ENCODE results near the gene TMCC3. TPM values are rescaled to one million over a fixed set of nuclear protein-coding genes. Genes with fewer than 3 reads are reported as not detected.
A peak's percentile ranks its signal among the peaks of the same experiment; 100 is the strongest.

The TMCC3 gene
- total RNA-seq, 1 donor from 2014 or later: 11.5 TPM

GRCh38 chr12:94684416-94685142 is 34.2 kb upstream of the TMCC3 start:
- Histone ChIP-seq H3K27me3 (no peaks in the 10 kb centered on the region), H3K4me1 (peaks cover 15% of the 10 kb centered on the region), H3K36me3 (no peaks in the 10 kb centered on the region), H3K4me3 (no peak overlapping the region), H3K27ac (no peak overlapping the region), H3K9me3 (no peaks in the 10 kb centered on the region)
- intact Hi-C loops (cut with DNase I): no loop called here
- DNase-seq (ENCODE audit: extremely low spot score in 2 of 2): no peak
- TF ChIP-seq POLR2AphosphoS5 (IDR thresholded peaks at IDR 0.05; ENCODE audit: insufficient read depth in 1 of 2, low read depth in 1 of 2) (no peak), POLR2A (IDR thresholded peaks at IDR 0.05) (no peak), CTCF (IDR thresholded peaks at IDR 0.05) (no peak)

- intact Hi-C loops (cut with DNase I): no loop called here
- Histone ChIP-seq H3K27ac (no peak overlapping the region), H3K4me3 (no peak overlapping the region), H3K36me3 (no peaks in the 10 kb centered on the region), H3K9me3 (no peaks in the 10 kb centered on the region), H3K27me3 (no peaks in the 10 kb centered on the region), H3K4me1 (peaks cover 37% of the 10 kb centered on the region)
- TF ChIP-seq POLR2AphosphoS5 (IDR thresholded peaks at IDR 0.05; ENCODE audit: insufficient read depth in 1 of 2, low read depth in 1 of 2) (no peak), POLR2A (IDR thresholded peaks at IDR 0.05) (no peak), CTCF (IDR thresholded peaks at IDR 0.05) (no peak)
- no peak for DNase-seq (ENCODE audit: extremely low spot score in 2 of 2)
Measured at GRCh38 chr12:94679554-94680195, 29.3 kb upstream of the TMCC3 start.

GRCh38 chr12:94678849-94679248 is 28.5 kb upstream of the TMCC3 start:
- Histone ChIP-seq H3K36me3 (no peaks in the 10 kb centered on the region), H3K27me3 (no peaks in the 10 kb centered on the region), H3K9me3 (no peaks in the 10 kb centered on the region), H3K4me1 (peaks cover 38% of the 10 kb centered on the region), H3K27ac (no peak overlapping the region), H3K4me3 (no peak overlapping the region)
- intact Hi-C loops (cut with DNase I): no loop called here
- no peak for DNase-seq (ENCODE audit: extremely low spot score in 2 of 2)
- TF ChIP-seq POLR2A (IDR thresholded peaks at IDR 0.05): no peak
- no peak for TF ChIP-seq CTCF (IDR thresholded peaks at IDR 0.05)
- TF ChIP-seq POLR2AphosphoS5 (IDR thresholded peaks at IDR 0.05; ENCODE audit: insufficient read depth in 1 of 2, low read depth in 1 of 2): no peak

GRCh38 chr12:94678379-94678778 is 28.0 kb upstream of the TMCC3 start:
- intact Hi-C loops (cut with DNase I): no loop called here
- H3K27ac ChIP-seq: no peak overlapping the region
- no peaks in the 10 kb centered on the region for H3K36me3 ChIP-seq
- H3K27me3 ChIP-seq: no peaks in the 10 kb centered on the region
- no peak overlapping the region for H3K4me3 ChIP-seq
- no peak for DNase-seq (ENCODE audit: extremely low spot score in 2 of 2)
- TF ChIP-seq POLR2AphosphoS5 (IDR thresholded peaks at IDR 0.05; ENCODE audit: insufficient read depth in 1 of 2, low read depth in 1 of 2) (no peak), CTCF (IDR thresholded peaks at IDR 0.05) (no peak), POLR2A (IDR thresholded peaks at IDR 0.05) (no peak)
- peaks cover 38% of the 10 kb centered on the region for H3K4me1 ChIP-seq
- H3K9me3 ChIP-seq: no peaks in the 10 kb centered on the region

GRCh38 chr12:94677778-94678177 is 27.4 kb upstream of the TMCC3 start:
- H3K27me3 ChIP-seq: no peaks in the 10 kb centered on the region
- no peaks in the 10 kb centered on the region for H3K9me3 ChIP-seq
- H3K4me3 ChIP-seq: no peak overlapping the region
- H3K27ac ChIP-seq: no peak overlapping the region
- intact Hi-C loops (cut with DNase I): no loop called here
- H3K36me3 ChIP-seq: no peaks in the 10 kb centered on the region
- no peak for TF ChIP-seq CTCF (IDR thresholded peaks at IDR 0.05)
- TF ChIP-seq POLR2AphosphoS5 (IDR thresholded peaks at IDR 0.05; ENCODE audit: insufficient read depth in 1 of 2, low read depth in 1 of 2): peak in 1 of 2 donors; percentile 65
- no peak for DNase-seq (ENCODE audit: extremely low spot score in 2 of 2)
- peaks cover 38% of the 10 kb centered on the region for H3K4me1 ChIP-seq

All from vagina (tissue), 2 donors.